GM21717 (cell line): ENCODE data around the gene RASSF7.

ENCODE experiments used
- ATAC-seq: cut with Tn5 transposase; IDR thresholded peaks from one replicate; pipeline ENCODE4 v1.9.1; 2021; ENCODE audit warnings: mild to moderate bottlenecking, moderate library complexity; ENCODE audit not compliant: unreplicated experiment

The RASSF7 gene

GRCh38 chr11:532527-532985 is 28.2 kb upstream of the RASSF7 start:
- ATAC-seq, result no peak

DNA sequence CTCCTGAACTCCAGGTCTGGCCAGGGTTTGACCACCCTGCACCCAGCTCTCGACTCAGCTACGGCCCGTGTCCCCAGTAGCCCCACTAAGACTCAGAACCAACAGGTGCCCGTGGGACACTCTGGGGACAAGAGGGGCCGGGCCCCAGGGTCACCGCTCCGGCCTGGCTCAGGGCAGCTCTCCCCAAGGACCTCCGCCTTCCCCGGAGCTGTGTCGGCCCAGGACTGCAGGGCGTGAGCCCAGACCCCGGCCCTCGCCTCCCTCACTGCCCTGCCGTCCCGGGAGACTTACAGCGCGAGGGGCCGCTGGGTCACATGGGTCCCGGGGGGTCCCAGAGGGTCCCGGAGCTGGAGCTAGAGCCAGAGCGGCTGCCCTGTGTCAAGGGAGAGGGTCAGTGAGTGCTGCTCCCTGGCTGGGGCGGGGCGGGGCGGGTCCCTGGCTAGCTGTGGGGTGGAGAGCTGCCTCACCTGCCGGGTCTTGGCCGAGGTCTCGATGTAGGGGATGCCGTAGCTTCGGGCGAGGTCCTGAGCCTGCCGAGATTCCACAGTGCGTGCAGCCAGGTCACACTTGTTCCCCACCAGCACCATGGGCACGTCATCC is 27.7 kb upstream of the RASSF7 start:
- ATAC-seq, result no peak

- no peak for ATAC-seq
These were observed 27.0 kb upstream of the RASSF7 start for GRCh38 chr11:533586-534395.

GRCh38 chr11:534396-535209 is 26.2 kb upstream of the RASSF7 start:
- ATAC-seq, result no peak

DNA sequence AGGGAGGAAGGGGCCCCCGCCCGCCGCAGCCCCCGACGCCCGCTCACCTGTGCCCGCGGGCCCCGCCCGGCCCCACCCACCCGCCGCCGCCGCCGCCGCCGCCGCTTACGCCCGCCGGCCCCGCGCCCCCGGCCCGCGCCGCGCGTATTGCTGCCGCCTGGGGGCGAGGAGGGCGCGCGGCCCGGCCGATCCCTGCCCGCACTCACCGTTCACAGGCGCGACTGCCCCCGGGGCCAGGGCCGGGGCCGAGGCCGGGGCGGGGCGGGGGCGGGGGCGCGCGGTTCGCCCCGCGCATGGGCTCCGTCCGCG is 25.6 kb upstream of the RASSF7 start:
- ATAC-seq, result peak; percentile 4

DNA sequence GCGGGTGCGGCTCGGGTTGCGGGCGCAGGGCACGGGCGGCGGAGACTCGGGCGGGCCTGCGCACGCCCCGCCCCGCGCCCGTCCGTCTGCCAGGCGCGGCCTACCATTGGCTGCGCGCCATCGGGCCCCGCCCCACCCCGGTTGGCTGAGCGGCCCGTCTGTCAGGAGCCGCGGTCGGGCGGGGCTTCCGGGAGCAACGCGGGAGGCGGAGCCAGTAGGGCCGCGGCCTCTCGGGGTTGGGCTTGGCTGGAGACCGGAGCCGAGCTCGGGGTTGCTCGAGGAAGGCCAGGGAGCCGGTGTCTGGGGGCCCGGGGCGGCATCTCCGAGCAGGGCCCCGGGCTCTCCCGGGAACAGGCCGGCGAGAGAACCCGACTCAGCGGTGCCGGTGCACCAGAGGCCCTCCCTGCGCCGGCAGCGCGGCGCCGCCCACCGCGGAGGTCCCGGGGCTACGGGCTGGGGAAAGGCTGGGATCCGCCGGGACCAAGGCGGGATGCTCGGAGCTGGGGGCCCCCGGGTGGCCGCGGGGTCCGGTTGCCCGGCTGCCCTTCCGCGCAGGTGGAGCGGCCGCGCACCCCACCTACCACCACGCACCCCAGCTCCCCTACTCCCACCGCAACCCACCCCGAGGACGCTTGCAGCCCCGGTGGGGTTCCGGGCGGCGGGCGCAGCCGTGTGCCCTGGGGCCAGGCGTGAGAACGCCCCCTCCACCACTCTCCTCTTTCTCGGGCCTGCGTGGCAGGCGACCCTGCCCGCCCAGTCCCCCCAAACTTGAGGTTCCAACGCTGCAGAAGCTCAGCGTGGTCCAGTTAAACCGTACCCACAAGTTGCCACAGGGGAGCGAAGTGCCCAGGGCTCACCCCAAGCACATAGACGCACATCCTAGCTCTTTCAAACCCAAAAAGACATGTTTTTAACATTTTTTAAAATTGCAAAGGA is 25.0 kb upstream of the RASSF7 start, which contains the start of gene HRAS:
HRAS (minus strand) TSS at position 58 of the 936 bp plus-strand sequence.
- ATAC-seq, result peak; percentile 61

DNA sequence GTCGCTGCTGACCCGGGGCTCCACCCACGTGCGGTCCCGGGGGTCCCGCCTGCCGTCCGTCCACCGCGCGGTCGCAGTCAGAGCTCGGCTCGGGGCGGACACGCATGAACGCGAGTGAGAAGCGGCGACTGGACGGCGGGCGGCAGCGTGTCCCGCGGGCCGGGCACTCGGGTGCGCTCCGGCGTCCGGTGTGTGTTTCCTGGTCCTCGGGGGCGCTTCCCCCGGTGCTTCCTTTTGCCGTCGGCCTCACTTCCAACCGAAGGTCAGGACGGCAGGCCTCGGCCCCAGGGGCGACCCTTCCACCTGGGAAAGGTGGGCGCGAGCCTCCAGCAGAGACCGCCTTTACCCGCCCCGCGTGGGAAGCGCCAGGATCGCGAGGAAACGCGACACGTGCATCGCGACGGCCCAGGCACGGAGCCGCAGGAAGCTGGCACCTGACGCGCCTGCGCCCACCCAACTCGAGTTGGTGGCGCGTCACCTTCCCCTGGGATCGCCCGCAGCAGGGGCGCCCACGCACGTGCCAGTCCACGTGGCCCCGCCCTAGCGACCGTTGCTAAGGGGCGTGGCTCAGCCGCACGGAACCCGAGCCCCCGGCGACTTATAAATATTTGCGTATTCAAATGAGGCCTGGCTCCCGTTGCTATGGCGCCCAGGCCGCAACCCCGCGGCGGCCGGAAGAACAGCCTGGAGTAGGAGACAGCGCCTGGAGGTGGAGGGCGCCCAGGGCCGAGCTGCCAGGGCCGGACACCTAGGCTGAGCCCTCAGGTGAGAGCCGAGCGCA is 23.7 kb upstream of the RASSF7 start, which contains the start of gene LRRC56:
LRRC56 (plus strand) TSS at position 687 of the 781 bp plus-strand sequence. CDS start 3,158 bp downstream, outside the sequence.
- peak; percentile 44 for ATAC-seq

DNA sequence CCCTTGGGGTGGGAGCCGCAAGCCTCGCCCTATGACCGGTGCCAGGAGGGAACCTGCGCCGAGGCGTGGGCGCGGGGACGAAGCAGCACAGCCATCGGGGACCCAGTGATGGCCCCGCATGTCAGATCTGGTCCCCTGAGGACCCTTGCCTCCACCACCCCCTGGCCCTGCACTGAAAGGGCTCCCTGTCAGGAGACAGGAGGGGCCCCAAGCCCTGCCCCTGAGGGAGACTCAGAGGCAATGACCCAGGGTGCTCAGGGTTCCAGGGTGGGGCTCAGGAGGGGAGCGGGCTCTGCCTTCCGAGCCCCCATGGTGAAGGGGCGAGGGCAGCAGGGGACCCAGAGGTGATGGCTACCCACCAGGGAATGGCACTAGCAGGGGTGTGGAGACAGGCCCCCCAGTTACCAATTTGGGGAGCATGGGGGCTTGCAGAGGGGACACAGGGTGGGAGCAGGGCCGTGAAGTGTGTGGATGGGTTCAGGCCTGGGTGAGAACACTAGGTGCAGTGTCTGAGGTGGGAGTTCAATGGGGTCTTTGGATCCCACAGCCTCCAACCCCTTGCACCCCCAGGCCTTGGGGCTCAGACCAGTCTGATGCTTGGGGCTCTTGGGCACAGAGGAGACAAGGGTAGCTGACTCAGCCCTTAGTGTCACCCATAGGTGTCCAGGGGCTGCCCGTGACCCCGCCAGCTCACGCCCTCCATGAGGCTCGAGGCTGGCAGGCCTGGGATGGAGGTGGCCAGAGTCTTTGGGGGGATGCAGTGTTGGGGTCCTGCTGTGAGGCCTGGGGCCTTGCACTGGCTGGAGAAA is 22.9 kb upstream of the RASSF7 start:
- no peak for ATAC-seq

GRCh38 chr11:538431-539051 is 22.2 kb upstream of the RASSF7 start:
- ATAC-seq, result no peak

- no peak for ATAC-seq
These were observed 20.7 kb upstream of the RASSF7 start for GRCh38 chr11:539971-540481.

GRCh38 chr11:540583-541432 is 20.0 kb upstream of the RASSF7 start:
- no peak for ATAC-seq

DNA sequence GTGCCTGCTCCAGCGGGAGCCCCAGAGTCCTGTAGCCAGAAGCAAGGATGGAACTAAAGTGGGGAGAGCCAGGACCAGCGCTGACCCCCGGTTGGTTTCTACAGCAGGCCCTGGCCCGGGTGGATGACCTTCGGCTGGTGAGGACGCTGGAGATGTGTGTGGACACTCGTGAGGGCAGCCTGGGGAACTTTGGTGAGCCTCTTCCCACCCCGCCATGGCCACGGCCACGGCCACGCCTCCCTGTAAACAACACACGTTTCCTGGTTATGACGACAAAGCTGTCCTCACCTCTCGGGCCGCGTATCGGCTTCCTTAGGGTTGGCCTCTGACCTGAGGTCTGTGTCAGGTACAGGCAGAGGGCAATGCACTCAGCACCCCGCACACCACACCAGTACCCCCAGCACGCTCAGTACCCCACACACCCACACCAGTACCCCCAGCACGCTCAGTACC is 19.3 kb upstream of the RASSF7 start:
- no peak for ATAC-seq

DNA sequence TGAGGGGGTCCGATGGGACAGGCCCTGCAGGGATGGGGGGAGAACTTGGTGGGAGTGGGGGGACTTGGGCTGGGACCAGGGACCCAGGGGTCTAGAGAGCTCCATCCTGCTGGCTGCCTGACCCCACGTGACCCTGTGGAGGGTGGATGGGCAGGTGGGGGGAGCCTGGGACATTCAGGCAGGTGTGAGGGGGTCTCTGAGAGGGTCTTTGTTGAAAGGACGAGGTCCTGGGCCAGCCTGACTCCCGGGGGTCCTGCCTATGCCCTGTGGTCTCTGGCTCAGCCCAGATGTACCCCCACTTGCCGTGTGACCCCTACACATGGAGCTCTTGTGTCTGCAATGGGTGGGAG is 16.0 kb upstream of the RASSF7 start:
- no peak for ATAC-seq

- no peak for ATAC-seq
These were observed 15.6 kb upstream of the RASSF7 start for GRCh38 chr11:545171-545570.

GRCh38 chr11:548700-549603 is 11.8 kb upstream of the RASSF7 start:
- ATAC-seq, result no peak

DNA sequence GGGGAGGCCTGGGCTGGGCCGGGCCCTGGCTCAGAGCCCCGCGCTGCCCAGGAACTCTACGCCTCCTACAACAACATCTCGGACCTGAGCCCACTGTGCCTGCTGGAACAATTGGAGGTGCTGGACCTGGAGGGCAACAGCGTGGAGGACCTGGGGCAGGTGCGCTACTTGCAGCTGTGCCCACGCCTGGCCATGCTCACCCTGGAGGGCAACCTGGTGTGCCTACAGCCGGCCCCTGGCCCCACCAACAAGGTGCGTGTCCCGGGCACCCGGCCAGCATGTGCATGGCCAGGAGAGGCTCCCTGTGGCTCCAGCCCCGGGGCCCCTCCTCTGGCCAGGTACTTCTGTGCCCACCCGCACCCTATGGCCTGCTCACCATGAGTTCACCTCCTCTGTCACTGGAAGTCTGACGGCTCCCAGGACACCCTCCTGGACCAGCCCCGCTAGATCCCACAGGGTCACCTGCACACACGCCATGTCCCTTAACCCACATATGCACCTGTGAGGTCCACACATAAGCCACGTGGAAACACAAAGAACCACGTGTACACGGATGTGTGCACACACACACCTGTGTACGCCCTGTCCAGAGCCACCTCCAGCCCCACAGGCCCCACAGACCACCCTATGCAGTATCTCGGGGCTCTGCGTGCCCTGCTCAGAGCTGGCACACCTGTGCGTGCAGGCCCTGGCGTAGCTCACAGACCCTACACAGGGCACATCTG is 10.6 kb upstream of the RASSF7 start:
- ATAC-seq, result no peak
